KG1 (cell line): ENCODE results near the gene NHSL2.
A peak's percentile ranks its signal among the peaks of the same experiment; 100 is the strongest.

ENCODE experiments used
- DNase-seq: peaks from one replicate; lab custom pipeline; 2025; lab: John Stamatoyannopoulos, UW

NHSL2 gene

DNA sequence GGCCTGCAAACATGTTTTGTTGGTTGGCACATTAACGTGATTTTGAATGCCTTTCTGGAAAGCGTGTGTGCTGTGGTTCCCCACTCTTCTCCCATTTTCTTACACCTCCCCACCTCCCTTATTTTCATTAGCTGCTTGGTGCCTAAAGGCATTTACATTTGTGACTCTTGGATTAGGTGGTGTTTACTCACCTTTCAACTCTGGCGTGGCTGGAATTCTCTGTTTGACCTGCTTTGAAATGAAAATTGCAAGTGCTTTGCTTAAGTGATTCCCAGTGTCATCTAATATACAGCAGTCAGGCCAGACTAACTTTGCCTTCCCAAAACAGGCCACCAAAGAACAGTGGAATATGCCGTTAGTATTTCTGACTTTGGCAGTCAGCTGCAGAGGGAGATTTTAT lies 80.5 kb downstream of the NHSL2 start:
- no peak for DNase-seq

GRCh38 chrX:71992711-71993110 lies 82.1 kb downstream of the NHSL2 start:
- no peak for DNase-seq

- DNase-seq, result no peak
Observed at GRCh38 chrX:71993371-71993770, 82.7 kb downstream of the NHSL2 start.

GRCh38 chrX:71994601-71995000 lies 84.0 kb downstream of the NHSL2 start:
- DNase-seq, result no peak

- DNase-seq, result no peak
Observed at GRCh38 chrX:71995122-71995521, 84.5 kb downstream of the NHSL2 start.

DNA sequence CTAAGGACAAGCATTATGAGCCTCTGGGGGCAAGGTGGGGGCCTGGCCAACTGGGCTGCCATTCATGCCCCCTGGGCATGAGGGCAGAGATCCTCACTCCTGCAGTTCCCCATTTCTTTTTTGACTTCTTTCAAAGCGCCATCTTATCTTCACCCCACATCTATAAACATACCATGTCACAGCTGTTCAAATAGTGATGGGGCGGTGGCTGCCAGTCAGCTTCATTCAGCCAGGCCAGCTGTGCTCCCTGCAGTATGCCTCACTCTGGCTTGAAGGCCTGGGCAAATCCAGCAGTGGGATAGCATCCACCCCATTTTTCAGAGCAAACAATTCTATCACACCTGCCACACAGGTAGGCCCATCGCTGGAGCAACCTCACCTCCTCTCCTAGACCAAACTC lies 85.5 kb downstream of the NHSL2 start:
- no peak for DNase-seq

DNA sequence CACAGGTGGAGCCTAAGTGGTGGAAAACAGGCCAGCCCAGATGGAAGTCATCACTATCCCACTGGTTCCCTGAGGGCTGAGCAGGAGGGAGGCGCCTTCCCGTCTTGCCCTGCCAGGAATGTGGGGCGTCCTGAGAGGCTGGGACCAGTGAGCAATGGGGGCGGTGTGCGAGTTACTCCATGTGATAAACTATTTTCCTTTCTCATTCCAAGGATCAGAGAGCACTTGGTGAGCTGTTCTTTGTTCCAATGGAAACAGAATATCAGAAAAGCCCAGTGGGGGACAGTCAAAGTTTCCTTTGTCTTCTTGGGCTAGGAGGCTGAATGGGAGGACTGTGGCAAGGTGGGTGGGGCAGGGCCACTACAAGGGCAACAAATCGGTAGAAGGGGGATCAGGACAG lies 86.2 kb downstream of the NHSL2 start:
- no peak for DNase-seq

DNA sequence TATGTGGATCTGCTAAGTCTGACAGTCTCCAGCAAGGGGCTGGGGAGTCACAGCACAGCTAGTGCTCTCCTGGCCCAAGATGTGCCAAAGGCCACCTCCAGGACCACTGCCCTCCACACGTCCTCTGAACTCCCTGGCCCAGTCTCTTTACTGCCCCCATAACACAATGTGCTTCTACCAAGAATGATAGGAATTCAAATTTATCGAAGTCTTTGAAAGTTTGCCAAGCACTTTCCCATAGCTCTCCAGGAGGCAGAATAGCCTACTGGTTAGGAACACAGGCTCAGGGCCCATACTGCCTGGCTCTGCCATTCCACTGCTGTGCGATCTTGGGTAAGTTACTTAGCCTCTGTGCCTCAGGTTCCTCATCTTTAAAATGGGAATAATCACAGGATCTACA lies 86.7 kb downstream of the NHSL2 start:
- no peak for DNase-seq

- DNase-seq, result peak; percentile 25
Observed at GRCh38 chrX:71998836-71999509, 88.3 kb downstream of the NHSL2 start.

DNA sequence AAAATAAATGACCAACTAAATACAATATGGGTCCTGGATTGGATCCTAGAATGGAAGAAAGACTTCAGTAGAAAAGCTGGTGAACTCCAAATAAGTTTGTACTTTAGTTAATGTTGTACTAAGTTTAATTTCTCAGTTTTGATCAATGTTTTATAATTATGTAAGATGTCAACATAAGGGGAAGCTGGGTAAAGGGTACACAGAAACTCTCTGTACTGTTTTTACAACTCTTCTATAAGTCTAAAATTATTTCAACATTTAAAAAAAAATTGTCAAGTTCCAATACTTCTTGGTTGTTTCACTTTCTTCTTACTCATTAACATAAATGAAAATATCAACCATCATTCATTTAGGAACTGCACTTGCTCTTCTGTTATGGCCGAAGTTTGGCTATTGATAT lies 88.9 kb downstream of the NHSL2 start:
- DNase-seq, result no peak

GRCh38 chrX:72001471-72001870 lies 90.8 kb downstream of the NHSL2 start:
- DNase-seq, result no peak

DNA sequence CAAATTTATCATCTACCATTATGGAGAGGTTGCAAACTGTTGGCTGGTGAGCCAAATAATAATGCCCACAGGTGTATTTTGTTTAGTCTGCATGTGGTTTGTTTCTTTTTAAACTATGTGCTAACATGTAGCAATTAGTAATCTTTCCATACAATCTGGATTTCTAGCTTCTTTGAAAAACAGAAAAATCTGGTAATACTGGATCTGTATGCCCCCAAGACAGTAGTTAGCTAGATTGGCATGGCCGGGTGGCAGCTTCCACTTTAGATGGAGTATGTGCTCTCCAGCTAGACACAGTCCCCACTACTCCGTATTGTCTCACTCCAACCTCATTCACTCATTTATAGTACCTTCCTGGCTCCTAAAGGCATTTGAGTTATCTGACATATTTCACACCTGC lies 91.3 kb downstream of the NHSL2 start:
- DNase-seq, result no peak

DNA sequence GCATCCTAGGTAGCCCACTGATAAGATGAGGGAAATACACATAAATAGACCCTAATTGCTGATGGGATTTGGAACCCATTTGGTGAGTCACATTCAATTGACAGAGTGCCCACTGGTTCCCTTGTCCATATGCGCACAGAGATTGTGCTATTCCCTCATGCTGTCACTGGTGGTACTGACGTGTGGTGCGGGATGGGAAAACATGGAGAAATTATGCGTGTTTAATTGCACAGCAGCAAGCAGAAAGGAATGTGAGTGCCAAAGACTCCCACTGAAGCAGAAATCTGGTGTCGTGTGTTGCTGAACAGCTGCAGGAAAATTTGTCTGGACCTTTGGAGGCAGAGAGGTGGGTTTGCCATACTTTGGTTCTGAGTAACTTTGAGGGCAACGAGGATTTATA lies 92.2 kb downstream of the NHSL2 start:
- DNase-seq, result no peak

DNA sequence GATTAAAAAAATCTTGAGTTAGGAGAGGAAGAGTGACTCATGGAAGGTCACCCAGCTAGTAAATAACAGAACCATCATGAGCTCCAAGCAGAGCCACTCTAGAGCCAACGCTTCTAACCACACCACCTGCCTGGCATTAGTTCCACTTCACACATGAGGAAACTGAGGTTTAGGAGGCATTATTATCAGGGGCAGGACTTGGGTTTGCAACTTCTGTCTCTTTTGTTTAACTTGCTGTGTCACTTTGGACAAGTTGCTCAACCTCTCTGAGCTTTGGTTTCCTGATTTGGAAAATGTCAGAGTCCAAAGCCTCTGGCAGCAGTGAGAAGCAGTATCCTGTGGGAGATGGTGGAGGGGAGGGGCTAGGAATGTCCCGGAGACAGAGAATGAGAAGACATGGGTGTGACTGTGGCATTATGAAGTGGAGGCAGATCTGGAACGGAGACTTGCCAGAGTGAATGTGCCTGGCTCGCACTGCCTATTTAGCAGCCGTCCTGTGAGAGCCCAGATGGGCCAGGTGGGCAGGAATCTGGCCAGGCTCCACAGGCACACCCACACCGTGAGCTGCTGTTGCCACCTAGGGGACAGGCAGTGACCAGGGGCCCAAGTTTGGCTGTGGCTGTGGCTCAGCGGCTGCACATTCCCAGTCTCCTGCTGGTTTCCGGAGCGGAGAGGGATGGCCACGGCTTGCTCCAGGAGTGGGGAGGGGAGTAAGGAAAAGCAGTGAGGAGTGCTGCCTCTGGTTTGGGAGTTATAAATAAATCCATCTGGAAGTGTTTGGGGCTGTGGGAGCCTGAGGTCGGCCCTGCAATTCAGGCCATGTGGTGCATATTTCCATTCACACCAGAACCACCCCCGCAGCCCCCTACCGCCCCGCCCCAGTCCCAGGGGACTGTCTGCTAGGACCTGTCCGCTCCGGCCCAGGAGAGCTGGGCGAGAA lies 93.4 kb downstream of the NHSL2 start:
- DNase-seq, result no peak

- no peak for DNase-seq
Observed at GRCh38 chrX:72005046-72005445, 94.4 kb downstream of the NHSL2 start.

- DNase-seq, result no peak
Observed at GRCh38 chrX:72006461-72006860, 95.8 kb downstream of the NHSL2 start.

- DNase-seq, result no peak
Observed at GRCh38 chrX:72009731-72010130, 99.1 kb downstream of the NHSL2 start.

DNA sequence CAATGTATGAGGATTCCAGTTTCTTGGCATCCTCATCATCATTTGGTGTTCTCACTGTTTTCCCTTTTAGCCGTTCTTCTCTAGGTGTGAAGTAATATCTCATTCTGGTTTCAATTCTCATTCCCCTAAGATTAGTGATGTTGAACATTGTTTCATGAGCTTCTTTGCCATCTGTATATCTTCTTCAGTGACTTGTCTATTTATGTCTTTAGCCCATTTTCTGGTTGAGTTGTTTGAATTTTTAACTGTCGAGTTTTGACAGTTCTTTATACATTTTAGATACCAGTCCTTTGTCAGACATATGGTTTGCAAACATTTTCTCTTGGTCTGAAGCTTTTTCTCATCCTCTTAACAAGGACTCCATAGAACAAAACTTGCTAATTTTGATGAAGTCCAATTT lies 101.1 kb downstream of the NHSL2 start:
- DNase-seq, result no peak

GRCh38 chrX:72015383-72015782 lies 104.7 kb downstream of the NHSL2 start:
- DNase-seq, result no peak

- no peak for DNase-seq
Observed at GRCh38 chrX:72016881-72017783, 106.5 kb downstream of the NHSL2 start.

DNA sequence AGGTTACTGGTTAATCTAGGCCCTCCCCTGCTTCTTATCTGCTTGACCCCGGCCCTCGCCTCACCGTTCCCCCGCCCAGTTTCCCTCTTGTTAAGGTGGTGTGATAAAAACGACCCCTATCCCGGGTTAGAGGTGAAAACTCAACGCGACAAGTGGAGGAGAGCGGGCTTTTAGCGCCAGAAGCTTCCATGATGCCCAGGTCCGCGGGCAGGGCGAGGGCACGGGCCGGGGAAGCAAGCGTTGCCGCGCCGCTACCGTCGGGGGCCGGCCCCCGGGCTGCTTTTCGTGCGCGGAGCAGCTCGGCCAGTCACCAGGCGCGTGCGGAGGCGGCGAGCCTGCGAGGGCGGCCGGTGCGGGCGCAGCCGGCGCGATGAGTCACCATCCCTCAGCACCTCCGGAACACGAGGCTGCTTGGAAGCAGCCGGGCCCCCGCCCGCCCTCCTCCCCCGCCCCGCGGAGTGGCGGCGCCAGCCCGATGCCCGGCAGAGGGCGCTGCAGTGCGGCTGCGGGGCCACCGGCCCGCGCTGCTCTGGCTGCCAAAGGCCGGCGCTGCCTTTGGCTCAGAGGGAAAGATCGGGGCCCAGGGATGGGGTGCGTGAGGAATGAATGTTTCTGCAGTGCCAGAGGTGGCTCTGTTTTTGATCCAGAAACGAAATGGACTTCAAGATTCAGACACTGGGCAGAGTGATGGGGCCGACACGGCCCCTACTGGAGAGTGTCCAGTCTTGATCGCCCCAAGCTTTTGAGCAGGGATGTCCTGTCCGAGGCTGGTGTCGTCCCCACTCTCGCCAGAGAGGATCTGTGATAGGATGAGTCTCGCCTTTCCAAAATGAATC lies 107.8 kb downstream of the NHSL2 start:
- peak; percentile 58 for DNase-seq
